ENCODE results near the gene KCNN2. TPM values are rescaled to one million over a fixed set of nuclear protein-coding genes. Genes with fewer than 3 reads are reported as not detected.

The KCNN2 gene
- total RNA-seq, 1 experiment from 2014 or later, result 2.0 TPM

GRCh38 chr5:114380721-114381120, 18.9 kb downstream of the KCNN2 start:
- intact Hi-C loops (cut with micrococcal nuclease; ENCODE audit: unreplicated experiment), result no loop called here
- CTCF ChIA-PET, result interaction anchor here (0.6 kb wide), 1 partner anchor 553 kb away, joined by 3 read pairs; no protein-coding TSS in a partner anchor
- H3K4me1 Mint-ChIP-seq (ENCODE audit: low read depth, unreplicated experiment), result no peaks in the 10 kb centered on the region
- no peaks in the 10 kb centered on the region for H3K36me3 Mint-ChIP-seq (ENCODE audit: insufficient read depth, unreplicated experiment)
- TF ChIP-seq, protein P1, sequence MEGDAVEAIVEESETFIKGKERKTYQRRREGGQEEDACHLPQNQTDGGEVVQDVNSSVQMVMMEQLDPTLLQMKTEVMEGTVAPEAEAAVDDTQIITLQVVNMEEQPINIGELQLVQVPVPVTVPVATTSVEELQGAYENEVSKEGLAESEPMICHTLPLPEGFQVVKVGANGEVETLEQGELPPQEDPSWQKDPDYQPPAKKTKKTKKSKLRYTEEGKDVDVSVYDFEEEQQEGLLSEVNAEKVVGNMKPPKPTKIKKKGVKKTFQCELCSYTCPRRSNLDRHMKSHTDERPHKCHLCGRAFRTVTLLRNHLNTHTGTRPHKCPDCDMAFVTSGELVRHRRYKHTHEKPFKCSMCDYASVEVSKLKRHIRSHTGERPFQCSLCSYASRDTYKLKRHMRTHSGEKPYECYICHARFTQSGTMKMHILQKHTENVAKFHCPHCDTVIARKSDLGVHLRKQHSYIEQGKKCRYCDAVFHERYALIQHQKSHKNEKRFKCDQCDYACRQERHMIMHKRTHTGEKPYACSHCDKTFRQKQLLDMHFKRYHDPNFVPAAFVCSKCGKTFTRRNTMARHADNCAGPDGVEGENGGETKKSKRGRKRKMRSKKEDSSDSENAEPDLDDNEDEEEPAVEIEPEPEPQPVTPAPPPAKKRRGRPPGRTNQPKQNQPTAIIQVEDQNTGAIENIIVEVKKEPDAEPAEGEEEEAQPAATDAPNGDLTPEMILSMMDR (IDR thresholded peaks at IDR 0.05; ENCODE audit: unreplicated experiment), result no peak
- H3K27ac Mint-ChIP-seq (ENCODE audit: unreplicated experiment), result no peak overlapping the region
- H3K4me3 Mint-ChIP-seq (ENCODE audit: low read depth, unreplicated experiment), result no peak overlapping the region
- no peaks in the 10 kb centered on the region for H3K27me3 Mint-ChIP-seq (ENCODE audit: unreplicated experiment)
- no TSS peak for BruUV-seq (replicated peaks)
- no peaks in the 10 kb centered on the region for H3K9me3 Mint-ChIP-seq (ENCODE audit: low read depth, unreplicated experiment)
- no peak for DNase-seq

DNA sequence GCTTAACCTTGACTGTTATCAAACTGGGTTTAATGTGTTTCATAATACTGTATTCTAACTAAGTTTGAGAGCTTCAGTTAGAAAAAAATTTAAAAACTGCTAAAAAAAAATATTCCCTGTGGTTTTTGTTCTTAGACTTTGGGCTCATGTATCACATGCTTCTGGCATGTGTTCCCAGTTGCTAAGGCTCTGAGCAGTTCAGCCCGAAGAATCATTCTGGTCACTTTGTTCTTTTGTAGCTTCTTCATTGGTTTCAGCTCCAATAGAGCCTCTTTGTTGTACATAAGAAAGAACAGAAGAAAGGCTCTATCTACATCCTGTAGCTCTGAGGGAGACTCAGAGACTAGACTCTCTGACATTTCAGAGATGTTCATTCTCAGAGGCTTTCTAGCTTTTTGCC, 25.6 kb downstream of the KCNN2 start:
- BruUV-seq (replicated peaks), result no TSS peak
- no peak for DNase-seq
- CTCF ChIA-PET, result no interaction called here
- H3K27ac Mint-ChIP-seq (ENCODE audit: unreplicated experiment), result no peak overlapping the region
- H3K4me1 Mint-ChIP-seq (ENCODE audit: low read depth, unreplicated experiment), result no peaks in the 10 kb centered on the region
- H3K36me3 Mint-ChIP-seq (ENCODE audit: insufficient read depth, unreplicated experiment), result no peaks in the 10 kb centered on the region
- H3K27me3 Mint-ChIP-seq (ENCODE audit: unreplicated experiment), result no peaks in the 10 kb centered on the region
- TF ChIP-seq, protein P1 (IDR thresholded peaks at IDR 0.05; ENCODE audit: unreplicated experiment), result no peak
- no peak overlapping the region for H3K4me3 Mint-ChIP-seq (ENCODE audit: low read depth, unreplicated experiment)
- no peaks in the 10 kb centered on the region for H3K9me3 Mint-ChIP-seq (ENCODE audit: low read depth, unreplicated experiment)
- intact Hi-C loops (cut with micrococcal nuclease; ENCODE audit: unreplicated experiment), result no loop called here

- no peaks in the 10 kb centered on the region for H3K4me1 Mint-ChIP-seq (ENCODE audit: low read depth, unreplicated experiment)
- no peak overlapping the region for H3K27ac Mint-ChIP-seq (ENCODE audit: unreplicated experiment)
- CTCF ChIA-PET, result interaction anchor here (1.0 kb wide), 1 partner anchor 138 kb away, joined by 7 read pairs; no protein-coding TSS in a partner anchor
- H3K9me3 Mint-ChIP-seq (ENCODE audit: low read depth, unreplicated experiment), result no peaks in the 10 kb centered on the region
- H3K4me3 Mint-ChIP-seq (ENCODE audit: low read depth, unreplicated experiment), result no peak overlapping the region
- intact Hi-C loops (cut with micrococcal nuclease; ENCODE audit: unreplicated experiment), result no loop called here
- BruUV-seq (replicated peaks), result no TSS peak
- H3K27me3 Mint-ChIP-seq (ENCODE audit: unreplicated experiment), result no peaks in the 10 kb centered on the region
- TF ChIP-seq, protein P1 (IDR thresholded peaks at IDR 0.05; ENCODE audit: unreplicated experiment), result no peak
- H3K36me3 Mint-ChIP-seq (ENCODE audit: insufficient read depth, unreplicated experiment), result no peaks in the 10 kb centered on the region
- DNase-seq, result no peak
These were observed 28.6 kb downstream of the KCNN2 start for GRCh38 chr5:114390431-114390830.

GRCh38 chr5:114391321-114391720, 29.5 kb downstream of the KCNN2 start:
- Mint-ChIP-seq H3K4me1 (ENCODE audit: low read depth, unreplicated experiment) (no peaks in the 10 kb centered on the region), H3K4me3 (ENCODE audit: low read depth, unreplicated experiment) (no peak overlapping the region), H3K27me3 (ENCODE audit: unreplicated experiment) (no peaks in the 10 kb centered on the region), H3K27ac (ENCODE audit: unreplicated experiment) (no peak overlapping the region), H3K36me3 (ENCODE audit: insufficient read depth, unreplicated experiment) (no peaks in the 10 kb centered on the region), H3K9me3 (ENCODE audit: low read depth, unreplicated experiment) (no peaks in the 10 kb centered on the region)
- BruUV-seq (replicated peaks), result no TSS peak
- CTCF ChIA-PET, result interaction anchor here (0.6 to 1.1 kb wide), 4 partner anchors 106 to 779 kb away, joined by 3 to 7 read pairs (median 4); no protein-coding TSS in a partner anchor
- TF ChIP-seq, protein P1 (IDR thresholded peaks at IDR 0.05; ENCODE audit: unreplicated experiment), result no peak
- intact Hi-C loops (cut with micrococcal nuclease; ENCODE audit: unreplicated experiment), result no loop called here
- no peak for DNase-seq

All from Calu3 (cell line).